Breast epithelium (tissue), 4 donors: ENCODE data around the gene YAF2. TPM values are rescaled to one million over a fixed set of nuclear protein-coding genes. Genes with fewer than 3 reads are reported as not detected.

Source experiments
- DNase-seq, 2 donors: peaks; one replicate each; pipeline ENCODE4 v3.0.0-alpha.2; 2019; ENCODE audit warnings: low spot score in 2 of 2
- H3K27ac ChIP-seq, 2 donors: fragments of 200-600 bp; sonication (generic) in 1 of 2; one replicate each; pipeline ENCODE4 v1.5.1; 2016 to 2019; ENCODE audit warnings: mild to moderate bottlenecking in 1 of 2
- H3K27me3 ChIP-seq, 2 donors: fragments of 200-600 bp; sonication (generic) in 1 of 2; one replicate each; pipeline versions ENCODE4 v1.5.1 to v1.6.0; 2017 to 2019; ENCODE audit warnings: control low read depth in 1 of 2, mild to moderate bottlenecking in 1 of 2
- H3K36me3 ChIP-seq: fragments of 200-600 bp; one replicate; pipeline ENCODE4 v1.5.1; 2019
- H3K4me1 ChIP-seq, 2 donors: fragments of 200-600 bp; sonication (generic); one replicate each; pipeline ENCODE4 v1.5.1; 2016 to 2019; ENCODE audit warnings: control low read depth in 1 of 2
- H3K4me3 ChIP-seq, 3 donors: fragments of 200-600 bp; sonication (generic); 1 replicate in 2 of 3; 2 replicates in 1 of 3; pipeline ENCODE4 v1.5.1; 2016 to 2019; ENCODE audit warnings: mild to moderate bottlenecking in 3 of 3, moderate library complexity in 2 of 3
- H3K9me3 ChIP-seq, 2 donors: fragments of 200-600 bp; sonication (generic) in 1 of 2; one replicate each; pipeline ENCODE4 v1.5.1; 2016 to 2019; ENCODE audit warnings: control low read depth in 1 of 2
- POLR2A ChIP-seq: fragments of 450-650 bp; IDR thresholded peaks from one replicate; pipeline ENCODE4 v1.6.1; 2016; ENCODE audit warnings: antibody characterized with exemption, mild to moderate bottlenecking, moderate library complexity
- POLR2AphosphoS5 ChIP-seq, 3 donors: sonication (generic); formaldehyde crosslinking; IDR thresholded peaks; one replicate each; pipeline ENCODE4 v1.6.1; 2017; ENCODE audit warnings: antibody characterized with exemption in 3 of 3
- intact Hi-C: fragments of 100-400 bp; cut with DNase I; formaldehyde crosslinking; loops from one replicate; pipeline ENCODE4 v1.15.1; 2023; ENCODE audit warnings: low total_unique reads
- total RNA-seq, 3 donors: library from RNA; depleted of rRNA; stranded (reverse); fragments of >200 nt; gene quantifications; one replicate each; pipeline ENCODE4 v1.1.0, GENCODE V29; 2016
- TF ChIP-seq, protein P1 (sequence below), 3 donors: fragments of 450-650 bp; IDR thresholded peaks; one replicate each; pipeline ENCODE4 v1.5.1; 2016 to 2017; ENCODE audit warnings: antibody characterized with exemption in 3 of 3, mild to moderate bottlenecking in 3 of 3, moderate library complexity in 3 of 3

Gene YAF2
- total RNA-seq, 3 donors from 2014 or later = 32.1 to 43.2 (median 39.4) TPM

DNA sequence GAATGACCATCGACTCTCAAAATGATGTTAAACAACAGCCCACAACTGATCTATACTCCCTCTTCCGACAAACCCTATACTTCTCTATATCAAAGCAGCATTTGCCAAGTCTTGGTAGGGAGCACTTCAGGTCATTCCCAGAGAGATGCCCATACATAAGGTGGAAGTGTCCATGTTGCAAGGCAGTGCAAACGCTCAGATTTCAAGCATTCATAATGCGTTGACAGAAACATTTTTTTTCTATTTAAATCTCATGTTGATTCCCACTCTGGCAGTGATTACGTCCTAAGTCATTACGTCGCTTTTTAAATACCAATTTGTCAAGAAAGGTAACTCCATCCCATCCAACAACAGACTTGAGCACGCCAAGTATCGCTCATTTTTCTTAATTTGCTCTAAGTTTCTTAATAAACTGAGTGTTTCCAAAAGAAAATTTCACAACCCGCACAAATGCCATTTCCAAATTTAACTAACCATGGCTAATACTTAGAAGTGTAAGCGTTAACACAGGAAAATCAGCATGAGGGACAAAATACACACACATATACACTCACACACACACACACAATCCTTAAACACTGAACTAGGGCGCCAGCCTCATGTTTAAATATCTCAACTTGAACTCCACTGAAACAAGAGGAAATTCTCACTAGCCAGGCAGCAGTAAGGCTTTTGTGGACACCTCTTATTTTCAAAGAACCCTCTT lies 94.4 kb downstream of the YAF2 start:
- no peaks in the 10 kb centered on the region for H3K4me1 ChIP-seq
- TF ChIP-seq POLR2AphosphoS5 (IDR thresholded peaks at IDR 0.05) (no peak), POLR2A (no peak)
- TF ChIP-seq, protein P1, sequence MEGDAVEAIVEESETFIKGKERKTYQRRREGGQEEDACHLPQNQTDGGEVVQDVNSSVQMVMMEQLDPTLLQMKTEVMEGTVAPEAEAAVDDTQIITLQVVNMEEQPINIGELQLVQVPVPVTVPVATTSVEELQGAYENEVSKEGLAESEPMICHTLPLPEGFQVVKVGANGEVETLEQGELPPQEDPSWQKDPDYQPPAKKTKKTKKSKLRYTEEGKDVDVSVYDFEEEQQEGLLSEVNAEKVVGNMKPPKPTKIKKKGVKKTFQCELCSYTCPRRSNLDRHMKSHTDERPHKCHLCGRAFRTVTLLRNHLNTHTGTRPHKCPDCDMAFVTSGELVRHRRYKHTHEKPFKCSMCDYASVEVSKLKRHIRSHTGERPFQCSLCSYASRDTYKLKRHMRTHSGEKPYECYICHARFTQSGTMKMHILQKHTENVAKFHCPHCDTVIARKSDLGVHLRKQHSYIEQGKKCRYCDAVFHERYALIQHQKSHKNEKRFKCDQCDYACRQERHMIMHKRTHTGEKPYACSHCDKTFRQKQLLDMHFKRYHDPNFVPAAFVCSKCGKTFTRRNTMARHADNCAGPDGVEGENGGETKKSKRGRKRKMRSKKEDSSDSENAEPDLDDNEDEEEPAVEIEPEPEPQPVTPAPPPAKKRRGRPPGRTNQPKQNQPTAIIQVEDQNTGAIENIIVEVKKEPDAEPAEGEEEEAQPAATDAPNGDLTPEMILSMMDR (IDR thresholded peaks at IDR 0.05) = no peak
- H3K27ac ChIP-seq = peak overlapping the region; percentile 91 to 92
- H3K4me3 ChIP-seq = peak overlapping the region; percentile 70 to 92 (median 78)
- no peaks in the 10 kb centered on the region for H3K36me3 ChIP-seq
- H3K9me3 ChIP-seq = no peaks in the 10 kb centered on the region
- no peak for DNase-seq
- no peaks in the 10 kb centered on the region for H3K27me3 ChIP-seq
- intact Hi-C loops = no loop called here

DNA sequence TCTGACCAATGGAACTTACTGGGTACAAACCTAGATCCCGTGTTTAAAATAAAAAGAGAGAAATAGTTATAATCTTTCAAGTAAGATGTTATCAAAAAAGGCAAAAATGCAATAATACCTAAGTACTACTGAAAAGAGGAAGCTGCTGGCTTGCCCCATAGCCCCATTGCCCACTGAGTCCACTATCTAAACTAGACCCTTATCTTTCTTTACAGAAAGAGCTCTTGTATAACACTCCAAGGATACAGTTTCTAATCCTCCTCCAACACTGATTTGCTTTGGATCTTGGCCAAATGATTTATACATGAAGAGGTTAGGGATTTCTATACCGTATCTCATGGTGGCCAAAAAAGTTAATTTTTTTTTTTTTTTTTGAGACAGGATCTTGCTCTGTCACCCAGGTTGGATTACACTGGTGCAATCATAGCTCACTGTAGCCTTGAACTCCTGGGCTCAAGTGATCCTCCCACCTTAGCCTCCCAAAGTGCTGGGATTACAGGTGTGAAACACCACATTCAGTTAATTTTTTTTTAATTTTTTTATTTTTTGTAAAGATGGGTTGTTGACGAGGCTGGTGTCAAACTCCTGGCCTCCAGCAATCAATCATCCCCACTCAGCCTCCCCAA lies 96.0 kb downstream of the YAF2 start:
- H3K9me3 ChIP-seq = no peaks in the 10 kb centered on the region
- H3K27me3 ChIP-seq = no peaks in the 10 kb centered on the region
- TF ChIP-seq POLR2A = no peak
- no peak for TF ChIP-seq POLR2AphosphoS5 (IDR thresholded peaks at IDR 0.05)
- TF ChIP-seq, protein P1 (IDR thresholded peaks at IDR 0.05) = no peak
- no peaks in the 10 kb centered on the region for H3K36me3 ChIP-seq
- no peak for DNase-seq
- intact Hi-C loops = no loop called here
- H3K4me1 ChIP-seq = no peaks in the 10 kb centered on the region
- H3K4me3 ChIP-seq = no peak overlapping the region
- no peak overlapping the region for H3K27ac ChIP-seq

DNA sequence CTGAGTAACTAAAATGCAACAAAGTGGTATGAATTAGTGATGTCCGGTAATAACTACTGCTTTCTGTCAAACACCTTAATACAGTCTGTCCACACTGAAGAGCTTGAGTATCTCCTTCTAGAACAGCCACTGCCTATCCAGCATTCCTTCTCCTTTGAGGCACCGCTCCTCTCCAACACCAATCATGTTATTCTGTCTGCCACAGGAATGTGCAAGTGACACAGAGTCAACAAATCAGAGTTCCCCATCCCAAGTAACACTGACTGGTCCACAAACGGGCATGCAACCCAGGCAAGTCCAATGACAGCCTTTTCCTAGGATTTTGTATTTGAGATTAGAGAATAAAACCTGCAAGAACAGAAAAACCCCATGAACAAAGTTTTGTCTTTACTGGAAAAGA lies 97.1 kb downstream of the YAF2 start:
- TF ChIP-seq, protein P1 (IDR thresholded peaks at IDR 0.05) = no peak
- TF ChIP-seq POLR2AphosphoS5 (IDR thresholded peaks at IDR 0.05) (no peak), POLR2A (no peak)
- intact Hi-C loops = no loop called here
- DNase-seq = no peak

DNA sequence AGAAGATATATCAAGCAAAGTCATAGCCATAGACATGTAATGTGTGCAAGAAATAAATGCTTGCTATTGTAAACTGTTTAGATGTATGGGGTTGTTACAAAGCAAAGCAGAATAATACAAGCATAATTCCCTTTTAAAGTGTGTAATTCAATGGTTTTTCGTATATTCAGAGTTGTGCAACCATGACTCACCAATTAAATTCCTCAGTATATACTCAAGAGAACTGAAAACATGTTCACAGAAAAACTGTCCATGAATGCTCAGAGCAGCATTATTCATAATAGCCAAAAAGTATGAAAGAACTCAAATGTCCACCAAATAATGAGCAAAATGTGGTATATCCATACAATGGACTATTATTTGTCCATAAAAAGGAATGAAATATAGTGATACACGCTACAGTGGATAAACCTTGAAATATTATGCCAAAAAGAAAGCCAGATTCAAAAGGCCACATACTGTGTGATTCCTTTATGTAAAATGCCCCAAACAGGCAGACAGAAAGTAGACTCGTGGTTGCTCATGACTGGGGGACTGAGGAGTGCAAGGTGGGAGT lies 102.7 kb downstream of the YAF2 start:
- TF ChIP-seq, protein P1 (IDR thresholded peaks at IDR 0.05) = no peak
- no peak for TF ChIP-seq POLR2A
- TF ChIP-seq POLR2AphosphoS5 (IDR thresholded peaks at IDR 0.05) = no peak
- Histone ChIP-seq H3K36me3 (no peaks in the 10 kb centered on the region), H3K9me3 (no peaks in the 10 kb centered on the region), H3K27me3 (no peaks in the 10 kb centered on the region), H3K4me1 (peaks cover 0 to 3% of the 10 kb centered on the region in 2 donors), H3K27ac (no peak overlapping the region), H3K4me3 (no peak overlapping the region)
- intact Hi-C loops = no loop called here
- DNase-seq = no peak

More for the DNA sequence above, 97.1 kb downstream of the YAF2 start:
- no peaks in the 10 kb centered on the region for H3K4me1 ChIP-seq
- no peaks in the 10 kb centered on the region for H3K9me3 ChIP-seq
- no peaks in the 10 kb centered on the region for H3K27me3 ChIP-seq
- H3K27ac ChIP-seq = no peak overlapping the region
- H3K36me3 ChIP-seq = no peaks in the 10 kb centered on the region
- no peak overlapping the region for H3K4me3 ChIP-seq
